Naive thymus-derived CD4-positive, alpha-beta T cell (primary cell): Measurements from ENCODE around the gene ERCC5. TPM values are rescaled to one million over a fixed set of nuclear protein-coding genes. Genes with fewer than 3 reads are reported as not detected.

Experiments used
- ATAC-seq: fragments of 150-1000 bp; cut with Tn5 transposase; 2 replicates; pipeline ENCODE4 v1.10.0; 2021; ENCODE audit warnings: mild to moderate bottlenecking, moderate library complexity
- CTCF ChIA-PET: fragments of 350-600 bp; sonication (Branson Sonifier 250); formaldehyde crosslinking; loops from one replicate; lab custom pipeline; 2021; ENCODE audit warnings: antibody characterized with exemption; lab: Charles Lee
- POLR2A ChIA-PET: fragments of 350-600 bp; sonication (Branson Sonifier 250); formaldehyde crosslinking; loops from one replicate; lab custom pipeline; 2021; ENCODE audit warnings: antibody characterized with exemption, inconsistent platforms; lab: Charles Lee
- DNase-seq, 9 donors: peaks; one replicate each; pipeline versions ENCODE4 v3.0.0 to v3.0.0-alpha.2; 2020 to 2022; ENCODE audit warnings: mixed read lengths in 1 of 9
- H3K27ac ChIP-seq: one replicate; pipeline ENCODE4 v1.7.0; 2013; ENCODE audit warnings: mild to moderate bottlenecking, low read depth, low read length, moderate library complexity
- H3K27me3 ChIP-seq, 2 donors: one replicate each; pipeline ENCODE4 v1.7.0; 2013; ENCODE audit warnings: low read length in 2 of 2, mild to moderate bottlenecking in 2 of 2, moderate library complexity in 2 of 2; ENCODE audit not compliant: control insufficient read depth in 2 of 2, insufficient read depth in 2 of 2
- H3K36me3 ChIP-seq, 3 experiments: 1 replicate in 2 of 3; 2 replicates in 1 of 3; pipeline ENCODE4 v1.7.0; 2013; ENCODE audit warnings: low read length in 3 of 3, mild to moderate bottlenecking in 3 of 3, moderate library complexity in 1 of 3; ENCODE audit not compliant: insufficient read depth in 3 of 3, control insufficient read depth in 2 of 3
- H3K4me1 ChIP-seq, 2 donors: one replicate each; pipeline ENCODE4 v1.7.0; 2013; ENCODE audit warnings: low read length in 2 of 2, mild to moderate bottlenecking in 2 of 2, moderate library complexity in 1 of 2; ENCODE audit not compliant: control insufficient read depth in 2 of 2, insufficient read depth in 2 of 2
- H3K4me3 ChIP-seq: 2 replicates; pipeline ENCODE4 v1.7.0; 2013; ENCODE audit warnings: mild to moderate bottlenecking, low read length
- H3K9me3 ChIP-seq, 3 experiments: 1 replicate in 2 of 3; 2 replicates in 1 of 3; pipeline ENCODE4 v1.7.0; 2013; ENCODE audit warnings: low read length in 3 of 3; ENCODE audit not compliant: control insufficient read depth in 2 of 3
- H3K27ac Mint-ChIP-seq, 9 donors: one replicate each; pipeline ENCODE4 v1.8.0; 2020 to 2022; ENCODE audit warnings: mixed read lengths in 9 of 9, mild to moderate bottlenecking in 8 of 9, moderate library complexity in 5 of 9, inconsistent platforms in 2 of 9
- H3K27me3 Mint-ChIP-seq, 5 donors: one replicate each; pipeline ENCODE4 v1.8.0; 2021 to 2022; ENCODE audit warnings: mixed read lengths in 5 of 5, mild to moderate bottlenecking in 1 of 5
- H3K36me3 Mint-ChIP-seq, 5 donors: one replicate each; pipeline ENCODE4 v1.8.0; 2020 to 2022; ENCODE audit warnings: mixed read lengths in 5 of 5, mild to moderate bottlenecking in 3 of 5, inconsistent platforms in 1 of 5
- H3K4me1 Mint-ChIP-seq, 7 donors: one replicate each; pipeline ENCODE4 v1.8.0; 2020 to 2022; ENCODE audit warnings: mixed read lengths in 7 of 7, mild to moderate bottlenecking in 3 of 7, inconsistent platforms in 1 of 7
- H3K4me3 Mint-ChIP-seq, 10 donors: one replicate each; pipeline ENCODE4 v1.8.0; 2020 to 2022; ENCODE audit warnings: mild to moderate bottlenecking in 10 of 10, mixed read lengths in 10 of 10, moderate library complexity in 6 of 10, inconsistent platforms in 2 of 10
- H3K9me3 Mint-ChIP-seq, 11 donors: one replicate each; pipeline ENCODE4 v1.8.0; 2020 to 2022; ENCODE audit warnings: mixed read lengths in 11 of 11, mild to moderate bottlenecking in 4 of 11, inconsistent platforms in 1 of 11, moderate library complexity in 1 of 11
- intact Hi-C, 2 donors: fragments of 100-400 bp; cut with micrococcal nuclease; formaldehyde crosslinking; loops; one replicate each; pipeline ENCODE4 v1.15.1; 2023
- polyA plus RNA-seq, 2 donors: library from polyadenylated mRNA; unstranded; fragments of 300-500 nt; fragmentation: Illumina TruSeq; gene quantifications; one replicate each; pipeline ENCODE4 v1.2.3, GENCODE V29; 2021
- total RNA-seq, 6 experiments: library from RNA in 5 of 6; stranded (reverse) in 5 of 6; gene quantifications; 1 replicate in 5 of 6; 2 replicates in 1 of 6; pipeline ENCODE4 v1.2.3 and lab custom pipeline; 2021 to 2026

Gene ERCC5
- total and polyA plus RNA-seq, 7 experiments from 2014 or later: 48.6 to 158 (median 93.4) TPM

DNA sequence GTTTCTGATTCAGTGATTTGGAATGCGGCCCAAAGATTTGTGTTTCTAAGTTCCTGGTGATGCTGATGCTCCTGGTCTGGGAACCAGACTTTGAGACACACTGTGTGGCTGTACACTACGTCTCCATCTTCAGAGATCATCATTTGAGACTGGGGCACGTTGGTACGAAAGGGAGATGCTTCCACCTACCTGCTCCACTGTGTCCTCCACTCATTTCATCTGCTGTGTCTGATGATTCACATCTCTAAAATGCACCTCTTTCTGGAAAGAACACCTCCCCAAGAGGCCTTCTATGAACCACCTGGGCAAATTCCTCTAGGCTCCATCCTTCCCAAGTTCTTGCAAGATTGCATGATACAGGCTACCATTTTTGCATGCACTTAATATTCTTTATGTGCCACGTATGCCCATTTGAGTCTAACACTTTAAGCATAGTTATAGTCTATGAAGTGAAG, 58.6 kb downstream of the ERCC5 start:
- Histone ChIP-seq H3K27me3 (no peaks in the 10 kb centered on the region), H3K4me3 (no peak overlapping the region), H3K36me3 (no peaks in the 10 kb centered on the region), H3K27ac (no peak overlapping the region), H3K4me1 (no peaks in the 10 kb centered on the region), H3K9me3 (no peaks in the 10 kb centered on the region)
- Mint-ChIP-seq H3K4me1 (no peaks in the 10 kb centered on the region), H3K4me3 (no peak overlapping the region), H3K9me3 (no peaks in the 10 kb centered on the region), H3K27ac (no peak overlapping the region), H3K36me3 (no peaks in the 10 kb centered on the region), H3K27me3 (peaks cover 0 to 23% (median 9%) of the 10 kb centered on the region in 5 donors)
- POLR2A ChIA-PET: interaction anchor here (1.1 kb wide), 1 partner anchor 15 kb away, joined by 3 read pairs; no protein-coding TSS in a partner anchor
- intact Hi-C loops: no loop called here
- ATAC-seq (no peak), DNase-seq (no peak)
- CTCF ChIA-PET: no interaction called here

DNA sequence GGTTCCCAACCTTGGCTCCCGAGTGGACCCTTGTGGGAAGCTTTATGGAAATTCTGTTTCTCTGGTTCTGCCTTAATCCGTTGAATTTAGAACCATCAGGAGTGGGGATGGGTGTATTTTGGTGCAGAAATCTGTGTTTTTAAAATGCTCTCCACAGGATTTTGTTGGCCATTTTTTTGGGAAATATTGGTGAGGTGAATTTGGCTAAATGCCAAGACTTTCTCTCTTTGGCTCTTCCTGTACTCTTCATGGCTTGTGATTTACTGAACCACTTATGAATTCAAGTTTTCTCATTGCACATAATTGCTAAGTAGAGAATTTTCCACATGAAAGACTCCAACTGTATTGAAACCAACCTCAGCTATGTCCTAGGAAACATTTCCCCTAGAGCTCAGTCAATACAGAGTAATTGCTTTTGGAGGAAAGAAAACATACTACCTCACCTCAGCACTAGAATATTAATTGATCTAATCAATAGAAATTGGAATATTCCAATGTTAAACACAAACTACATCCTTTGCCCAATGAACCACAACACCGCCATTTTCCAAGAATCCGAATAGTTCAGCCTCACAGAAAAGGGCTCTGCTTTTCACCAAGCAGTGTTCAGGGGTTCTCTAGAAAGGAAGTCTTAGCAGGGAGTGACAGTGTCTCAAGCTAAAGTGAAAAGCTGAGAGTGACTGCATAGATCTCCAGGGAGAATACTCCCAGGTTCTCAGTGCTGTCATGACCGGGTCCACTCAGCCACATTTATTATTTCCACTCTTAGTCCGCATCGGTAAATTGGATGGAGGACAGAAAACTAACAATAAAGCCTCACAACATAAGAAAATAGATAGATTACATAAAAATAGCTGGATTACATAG, 60.3 kb downstream of the ERCC5 start:
- ChIA-PET POLR2A (no interaction called here), CTCF (interaction anchor here (0.6 kb wide), 1 partner anchor 131 kb away, joined by 3 read pairs; no protein-coding TSS in a partner anchor)
- Mint-ChIP-seq H3K36me3 (no peaks in the 10 kb centered on the region), H3K27me3 (peaks cover 6 to 33% (median 20%) of the 10 kb centered on the region in 5 donors), H3K27ac (no peak overlapping the region), H3K4me1 (no peaks in the 10 kb centered on the region), H3K9me3 (no peaks in the 10 kb centered on the region), H3K4me3 (no peak overlapping the region)
- no peak for ATAC-seq
- H3K27me3 ChIP-seq: no peaks in the 10 kb centered on the region
- no peak overlapping the region for H3K27ac ChIP-seq
- intact Hi-C loops: no loop called here
- H3K4me1 ChIP-seq: no peaks in the 10 kb centered on the region
- H3K9me3 ChIP-seq: no peaks in the 10 kb centered on the region
- no peak for DNase-seq
- H3K4me3 ChIP-seq: no peak overlapping the region
- H3K36me3 ChIP-seq: no peaks in the 10 kb centered on the region

DNA sequence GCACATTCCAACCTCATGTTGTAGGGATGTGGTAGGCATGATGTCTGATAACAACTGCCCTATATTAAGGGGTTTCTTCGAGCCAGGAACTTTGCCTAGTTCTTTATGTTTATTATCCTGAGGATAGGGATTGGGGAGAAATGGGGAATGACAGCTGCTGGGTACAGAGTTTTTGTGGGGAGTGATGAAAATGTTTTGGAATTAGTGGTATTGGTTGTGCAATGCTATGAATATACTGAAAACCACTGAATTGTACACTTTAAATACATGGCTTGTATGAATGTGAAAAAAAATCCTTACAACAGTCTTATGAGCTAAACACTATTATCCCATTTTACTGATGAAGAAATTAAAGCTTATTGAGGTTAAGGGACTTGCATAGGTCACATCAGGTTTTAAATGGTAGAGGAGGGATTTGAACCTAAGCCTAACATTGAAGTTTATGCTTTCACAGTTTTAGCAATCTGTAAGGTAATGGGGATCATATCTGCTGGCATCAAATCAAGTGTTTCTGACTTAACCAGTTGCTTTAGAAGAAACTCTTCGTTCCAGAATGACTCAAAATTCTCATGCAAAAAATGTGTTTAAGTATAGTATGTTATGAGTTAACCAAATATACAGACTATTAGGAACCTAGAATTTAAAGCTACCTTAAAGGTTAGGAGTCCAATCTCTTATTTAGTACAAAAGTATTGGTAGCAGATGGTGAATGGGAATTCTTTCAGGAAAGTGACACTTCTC, 61.4 kb downstream of the ERCC5 start:
- Histone ChIP-seq H3K4me1 (no peaks in the 10 kb centered on the region), H3K4me3 (no peak overlapping the region), H3K9me3 (no peaks in the 10 kb centered on the region), H3K36me3 (no peaks in the 10 kb centered on the region), H3K27ac (no peak overlapping the region), H3K27me3 (no peaks in the 10 kb centered on the region)
- Mint-ChIP-seq H3K4me1 (no peaks in the 10 kb centered on the region), H3K4me3 (no peak overlapping the region), H3K27ac (no peak overlapping the region), H3K27me3 (peaks cover 6 to 33% (median 20%) of the 10 kb centered on the region in 5 donors), H3K9me3 (no peaks in the 10 kb centered on the region), H3K36me3 (no peaks in the 10 kb centered on the region)
- ChIA-PET CTCF (interaction anchor here (0.6 kb wide), 1 partner anchor 37 kb away, joined by 3 read pairs; no protein-coding TSS in a partner anchor), POLR2A (no interaction called here)
- ATAC-seq (no peak), DNase-seq (no peak)
- intact Hi-C loops: no loop called here

DNA sequence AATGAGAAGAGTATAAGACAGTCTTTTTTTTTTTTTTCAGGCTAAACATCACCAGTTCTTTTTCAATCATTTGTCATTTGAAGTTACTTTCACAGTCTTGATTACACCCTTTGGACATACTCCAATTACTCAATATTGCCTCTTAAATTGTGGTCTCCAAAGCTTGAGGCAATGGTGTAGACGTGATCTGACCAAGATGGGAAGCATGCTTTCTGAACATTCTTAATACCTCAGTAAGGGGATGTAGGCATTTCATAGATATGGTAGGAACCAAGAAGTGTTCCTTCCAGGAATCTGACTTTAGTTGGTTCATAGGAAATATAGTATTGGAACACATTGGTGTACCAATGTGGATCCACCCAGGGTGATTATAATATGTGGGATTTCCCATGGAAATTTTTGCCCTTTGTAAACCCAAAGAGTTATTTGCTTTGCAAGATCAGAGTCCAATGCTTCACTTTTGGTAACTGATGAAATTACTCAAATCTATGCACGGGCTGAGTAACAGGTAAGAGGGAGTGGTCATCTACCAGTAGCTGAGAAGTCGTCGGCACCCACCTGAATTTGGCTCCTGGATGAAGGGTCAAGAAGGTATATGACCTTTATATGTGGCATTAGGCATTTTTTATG, 62.2 kb downstream of the ERCC5 start:
- Mint-ChIP-seq H3K4me1 (no peaks in the 10 kb centered on the region), H3K4me3 (no peak overlapping the region), H3K36me3 (no peaks in the 10 kb centered on the region), H3K27me3 (peaks cover 10 to 37% (median 26%) of the 10 kb centered on the region in 5 donors), H3K27ac (no peak overlapping the region), H3K9me3 (no peaks in the 10 kb centered on the region)
- no peak for ATAC-seq
- H3K4me3 ChIP-seq: no peak overlapping the region
- no peaks in the 10 kb centered on the region for H3K27me3 ChIP-seq
- H3K4me1 ChIP-seq: no peaks in the 10 kb centered on the region
- CTCF ChIA-PET: no interaction called here
- intact Hi-C loops: no loop called here
- H3K36me3 ChIP-seq: no peaks in the 10 kb centered on the region
- no peak overlapping the region for H3K27ac ChIP-seq
- no peak for DNase-seq
- POLR2A ChIA-PET: no interaction called here
- H3K9me3 ChIP-seq: no peaks in the 10 kb centered on the region

DNA sequence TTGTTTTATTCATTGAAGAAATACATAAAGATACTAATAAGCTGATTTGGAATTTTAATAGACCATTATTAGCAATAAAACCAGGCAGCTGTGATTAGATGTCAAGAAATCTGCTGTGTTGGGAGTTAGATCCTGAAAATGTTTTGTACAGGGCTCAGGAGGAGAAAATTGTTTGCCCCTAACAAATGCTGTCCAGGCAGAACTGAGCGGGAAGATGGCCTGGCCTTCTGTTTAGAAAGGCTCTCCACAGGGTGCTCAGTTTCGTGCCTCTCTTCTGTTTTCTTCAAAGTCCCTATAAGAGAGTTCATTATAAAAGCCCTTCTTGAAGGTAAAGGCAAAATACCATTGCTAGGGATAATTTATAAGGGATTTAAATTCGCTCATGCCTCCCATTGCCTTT, 64.1 kb downstream of the ERCC5 start:
- H3K4me1 ChIP-seq: no peaks in the 10 kb centered on the region
- H3K4me1 Mint-ChIP-seq: no peaks in the 10 kb centered on the region
- H3K27me3 ChIP-seq: no peaks in the 10 kb centered on the region
- H3K4me3 Mint-ChIP-seq: no peak overlapping the region
- no peaks in the 10 kb centered on the region for H3K9me3 Mint-ChIP-seq
- intact Hi-C loops: no loop called here
- ChIA-PET CTCF (no interaction called here), POLR2A (no interaction called here)
- peaks cover 16 to 44% (median 29%) of the 10 kb centered on the region in 5 donors for H3K27me3 Mint-ChIP-seq
- DNase-seq (no peak), ATAC-seq (no peak)
- H3K27ac Mint-ChIP-seq: no peak overlapping the region
- no peaks in the 10 kb centered on the region for H3K36me3 ChIP-seq
- H3K27ac ChIP-seq: no peak overlapping the region
- no peaks in the 10 kb centered on the region for H3K9me3 ChIP-seq
- H3K36me3 Mint-ChIP-seq: no peaks in the 10 kb centered on the region
- no peak overlapping the region for H3K4me3 ChIP-seq

DNA sequence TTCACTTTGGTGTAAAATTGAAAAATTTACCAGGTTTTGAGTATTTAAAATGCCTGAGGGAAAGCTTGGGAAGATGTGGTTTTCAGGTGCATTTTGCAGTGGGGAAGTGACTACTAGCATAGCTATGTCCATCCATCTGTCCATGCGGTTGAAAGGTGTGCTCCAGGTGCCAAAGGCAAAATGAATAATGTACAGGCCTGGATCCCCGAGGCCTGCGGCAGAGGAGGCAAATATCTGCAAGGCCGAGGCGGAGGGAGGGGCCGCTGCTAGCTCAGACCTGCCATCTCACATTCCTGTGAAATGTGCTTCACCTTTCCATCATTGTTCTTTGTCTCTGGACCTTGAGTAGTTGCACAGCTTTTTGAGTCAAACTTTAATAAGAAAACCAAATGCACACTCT, 65.5 kb downstream of the ERCC5 start:
- H3K27me3 Mint-ChIP-seq: peaks cover 18 to 46% (median 28%) of the 10 kb centered on the region in 5 donors
- POLR2A ChIA-PET: no interaction called here

More for the DNA sequence above, 65.5 kb downstream of the ERCC5 start:
- CTCF ChIA-PET: no interaction called here
- H3K4me1 ChIP-seq: no peaks in the 10 kb centered on the region
- intact Hi-C loops: no loop called here
- Mint-ChIP-seq H3K9me3 (no peaks in the 10 kb centered on the region), H3K4me3 (no peak overlapping the region), H3K36me3 (no peaks in the 10 kb centered on the region), H3K4me1 (peaks cover 0 to 1% (median 0%) of the 10 kb centered on the region in 7 donors), H3K27ac (no peak overlapping the region)
- no peak overlapping the region for H3K4me3 ChIP-seq
- H3K36me3 ChIP-seq: no peaks in the 10 kb centered on the region
- no peak overlapping the region for H3K27ac ChIP-seq
- ATAC-seq (no peak), DNase-seq (no peak)
- no peaks in the 10 kb centered on the region for H3K27me3 ChIP-seq
- no peaks in the 10 kb centered on the region for H3K9me3 ChIP-seq
